NCI-H1092 (cell line): ENCODE data around the gene SERPINA6.
"Not testable (repeated sequence)": the region's sequence is repeated elsewhere in the genome, so short reads cannot be mapped to it uniquely, and the experiment has no call there.

Experiments used
- DNase-seq: peaks from one replicate; lab custom pipeline; 2025; lab: John Stamatoyannopoulos, UW

The SERPINA6 gene

GRCh38 chr14:94354190-94354589 lies 31.1 kb upstream of the SERPINA6 start:
- not testable (repeated sequence) for DNase-seq

GRCh38 chr14:94349276-94349675 lies 26.1 kb upstream of the SERPINA6 start:
- no peak for DNase-seq

GRCh38 chr14:94348836-94349235 lies 25.7 kb upstream of the SERPINA6 start:
- DNase-seq, result no peak

GRCh38 chr14:94346841-94347240 lies 23.7 kb upstream of the SERPINA6 start:
- no peak for DNase-seq

GRCh38 chr14:94346065-94346786 lies 23.1 kb upstream of the SERPINA6 start:
- not testable (repeated sequence) for DNase-seq

GRCh38 chr14:94345344-94346064 lies 22.4 kb upstream of the SERPINA6 start:
- DNase-seq, result no peak

- no peak for DNase-seq
Measured at GRCh38 chr14:94344389-94344788, 21.3 kb upstream of the SERPINA6 start.

GRCh38 chr14:94343238-94344005 lies 20.3 kb upstream of the SERPINA6 start:
- no peak for DNase-seq

GRCh38 chr14:94342334-94342934 lies 19.3 kb upstream of the SERPINA6 start:
- DNase-seq, result peak; percentile 49

GRCh38 chr14:94341656-94342333 lies 18.7 kb upstream of the SERPINA6 start:
- DNase-seq, result no peak

- no peak for DNase-seq
Measured at GRCh38 chr14:94340533-94340932, 17.4 kb upstream of the SERPINA6 start.

GRCh38 chr14:94338023-94338422 lies 14.9 kb upstream of the SERPINA6 start:
- DNase-seq, result no peak

GRCh38 chr14:94337274-94337673 lies 14.1 kb upstream of the SERPINA6 start:
- DNase-seq, result no peak

- DNase-seq, result no peak
Measured at GRCh38 chr14:94334872-94335271, 11.7 kb upstream of the SERPINA6 start.

- no peak for DNase-seq
Measured at GRCh38 chr14:94332587-94332986, 9.5 kb upstream of the SERPINA6 start.

- DNase-seq, result no peak
Measured at GRCh38 chr14:94332063-94332583, 9.0 kb upstream of the SERPINA6 start.

GRCh38 chr14:94331462-94331861 lies 8.3 kb upstream of the SERPINA6 start:
- no peak for DNase-seq

- DNase-seq, result no peak
Measured at GRCh38 chr14:94330857-94331256, 7.7 kb upstream of the SERPINA6 start.

- DNase-seq, result no peak
Measured at GRCh38 chr14:94330432-94330831, 7.3 kb upstream of the SERPINA6 start.

GRCh38 chr14:94329857-94330256 lies 6.7 kb upstream of the SERPINA6 start:
- DNase-seq, result no peak

- no peak for DNase-seq
Measured at GRCh38 chr14:94328196-94328595, 5.1 kb upstream of the SERPINA6 start.
